ENCODE results near the gene CERS3.

Gene CERS3

GRCh38 chr15:100565591-100565990 is 36.8 kb upstream of the CERS3 start:
- ATAC-seq, result no peak
- TF ChIP-seq ARNTL (CRISPR knock-in tag; IDR thresholded peaks at IDR 0.05; ENCODE audit: borderline replicate concordance, low read depth) (no peak), ZC3H10 (CRISPR knock-in tag; IDR thresholded peaks at IDR 0.05) (no peak), ZFP30 (CRISPR knock-in tag; IDR thresholded peaks at IDR 0.05) (no peak), SNAI2 (CRISPR knock-in tag; IDR thresholded peaks at IDR 0.05) (no peak), ISL1 (CRISPR knock-in tag; IDR thresholded peaks at IDR 0.05) (no peak), TOX (CRISPR knock-in tag; IDR thresholded peaks at IDR 0.05; ENCODE audit: borderline replicate concordance) (no peak), ZNF70 (CRISPR knock-in tag; IDR thresholded peaks at IDR 0.05) (no peak), ESRRG (CRISPR knock-in tag; IDR thresholded peaks at IDR 0.05) (no peak), TCF4 (CRISPR knock-in tag; IDR thresholded peaks at IDR 0.05; ENCODE audit: borderline replicate concordance) (no peak), ZFP3 (CRISPR knock-in tag; IDR thresholded peaks at IDR 0.05) (no peak), PPARA (CRISPR knock-in tag; IDR thresholded peaks at IDR 0.05; ENCODE audit: borderline replicate concordance) (no peak), TSHZ2 (CRISPR knock-in tag; IDR thresholded peaks at IDR 0.05) (no peak), CREB5 (CRISPR knock-in tag; IDR thresholded peaks at IDR 0.05; ENCODE audit: low read depth) (no peak)
- TF ChIP-seq, protein P1, sequence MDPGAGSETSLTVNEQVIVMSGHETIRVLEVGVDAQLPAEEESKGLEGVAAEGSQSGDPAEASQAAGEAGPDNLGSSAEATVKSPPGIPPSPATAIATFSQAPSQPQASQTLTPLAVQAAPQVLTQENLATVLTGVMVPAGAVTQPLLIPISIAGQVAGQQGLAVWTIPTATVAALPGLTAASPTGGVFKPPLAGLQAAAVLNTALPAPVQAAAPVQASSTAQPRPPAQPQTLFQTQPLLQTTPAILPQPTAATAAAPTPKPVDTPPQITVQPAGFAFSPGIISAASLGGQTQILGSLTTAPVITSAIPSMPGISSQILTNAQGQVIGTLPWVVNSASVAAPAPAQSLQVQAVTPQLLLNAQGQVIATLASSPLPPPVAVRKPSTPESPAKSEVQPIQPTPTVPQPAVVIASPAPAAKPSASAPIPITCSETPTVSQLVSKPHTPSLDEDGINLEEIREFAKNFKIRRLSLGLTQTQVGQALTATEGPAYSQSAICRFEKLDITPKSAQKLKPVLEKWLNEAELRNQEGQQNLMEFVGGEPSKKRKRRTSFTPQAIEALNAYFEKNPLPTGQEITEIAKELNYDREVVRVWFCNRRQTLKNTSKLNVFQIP (CRISPR knock-in tag; IDR thresholded peaks at IDR 0.05; ENCODE audit: borderline replicate concordance, low read depth), result no peak

- TF ChIP-seq, protein P2, sequence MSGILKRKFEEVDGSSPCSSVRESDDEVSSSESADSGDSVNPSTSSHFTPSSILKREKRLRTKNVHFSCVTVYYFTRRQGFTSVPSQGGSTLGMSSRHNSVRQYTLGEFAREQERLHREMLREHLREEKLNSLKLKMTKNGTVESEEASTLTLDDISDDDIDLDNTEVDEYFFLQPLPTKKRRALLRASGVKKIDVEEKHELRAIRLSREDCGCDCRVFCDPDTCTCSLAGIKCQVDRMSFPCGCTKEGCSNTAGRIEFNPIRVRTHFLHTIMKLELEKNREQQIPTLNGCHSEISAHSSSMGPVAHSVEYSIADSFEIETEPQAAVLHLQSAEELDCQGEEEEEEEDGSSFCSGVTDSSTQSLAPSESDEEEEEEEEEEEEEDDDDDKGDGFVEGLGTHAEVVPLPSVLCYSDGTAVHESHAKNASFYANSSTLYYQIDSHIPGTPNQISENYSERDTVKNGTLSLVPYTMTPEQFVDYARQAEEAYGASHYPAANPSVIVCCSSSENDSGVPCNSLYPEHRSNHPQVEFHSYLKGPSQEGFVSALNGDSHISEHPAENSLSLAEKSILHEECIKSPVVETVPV (CRISPR knock-in tag; IDR thresholded peaks at IDR 0.05), result no peak
- no peak for TF ChIP-seq ZFP3 (CRISPR knock-in tag; IDR thresholded peaks at IDR 0.05)
- no peak for TF ChIP-seq SNAI2 (CRISPR knock-in tag; IDR thresholded peaks at IDR 0.05)
- TF ChIP-seq CREB5 (CRISPR knock-in tag; IDR thresholded peaks at IDR 0.05; ENCODE audit: low read depth), result no peak
- TF ChIP-seq BACH2 (CRISPR knock-in tag; IDR thresholded peaks at IDR 0.05; ENCODE audit: borderline replicate concordance), result no peak
- no peak for TF ChIP-seq ZNF565 (CRISPR knock-in tag; conservative IDR thresholded peaks at IDR 0.05; ENCODE audit: low read depth)
- TF ChIP-seq, protein P1 (CRISPR knock-in tag; IDR thresholded peaks at IDR 0.05; ENCODE audit: borderline replicate concordance, low read depth), result no peak
- no peak for TF ChIP-seq OSR1 (CRISPR knock-in tag; IDR thresholded peaks at IDR 0.05)
- no peak for TF ChIP-seq TOX (CRISPR knock-in tag; IDR thresholded peaks at IDR 0.05; ENCODE audit: borderline replicate concordance)
- ATAC-seq, result no peak
Observed at GRCh38 chr15:100560323-100560722, 31.6 kb upstream of the CERS3 start.

DNA sequence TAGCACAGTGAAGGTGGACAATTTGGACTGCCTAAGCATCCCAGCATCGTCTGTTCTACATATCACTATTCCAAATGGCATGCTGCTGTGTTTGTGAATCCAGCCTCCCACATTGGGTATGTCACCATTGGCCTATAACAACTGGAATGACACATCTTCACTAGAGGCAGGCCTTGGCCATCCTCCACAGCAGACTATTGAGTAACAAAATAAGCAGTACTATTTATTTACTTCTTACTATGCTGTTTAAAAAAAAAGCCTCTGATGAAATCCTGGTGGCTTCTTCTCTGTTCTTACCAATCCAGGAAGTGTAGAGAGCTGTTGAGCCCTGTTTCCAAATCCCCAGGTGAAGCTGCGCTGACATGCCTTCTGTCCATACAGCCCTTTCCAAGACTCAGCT is 30.6 kb upstream of the CERS3 start:
- TF ChIP-seq RARB (CRISPR knock-in tag; IDR thresholded peaks at IDR 0.05), result no peak
- no peak for TF ChIP-seq ZNF70 (CRISPR knock-in tag; IDR thresholded peaks at IDR 0.05)
- TF ChIP-seq ZNF8 (CRISPR knock-in tag; IDR thresholded peaks at IDR 0.05), result no peak
- no peak for TF ChIP-seq TOX (CRISPR knock-in tag; IDR thresholded peaks at IDR 0.05; ENCODE audit: borderline replicate concordance)
- TF ChIP-seq, protein P1 (CRISPR knock-in tag; IDR thresholded peaks at IDR 0.05; ENCODE audit: borderline replicate concordance, low read depth), result no peak
- TF ChIP-seq ISL1 (CRISPR knock-in tag; IDR thresholded peaks at IDR 0.05), result no peak
- TF ChIP-seq CSDC2 (CRISPR knock-in tag; IDR thresholded peaks at IDR 0.05), result no peak
- no peak for ATAC-seq
